GM23338 (cell line): ENCODE data around the gene NT5C1A. TPM values are rescaled to one million over a fixed set of nuclear protein-coding genes. Genes with fewer than 3 reads are reported as not detected.

Experiments
- ATAC-seq: fragments of 200-7000 bp; cut with Tn5 transposase; 3 replicates; pipeline ENCODE4 v1.9.1; 2020
- DNase-seq: peaks from one replicate; pipeline ENCODE4 v3.0.0-alpha.2; 2015; ENCODE audit warnings: low spot score
- H2AFZ ChIP-seq: fragments of 200-600 bp; sonication (generic); 2 replicates; pipeline ENCODE4 v1.8.0; 2016; ENCODE audit warnings: antibody characterized with exemption, mild to moderate bottlenecking, moderate library complexity
- H3F3A ChIP-seq: fragments of 200-600 bp; sonication (generic); replicated peaks from 2 replicates; pipeline ENCODE4 v1.8.0; 2017; ENCODE audit warnings: antibody characterized with exemption, mixed run types, low read depth
- H3K27ac ChIP-seq: fragments of 200-600 bp; sonication (generic); 2 replicates; pipeline ENCODE4 v1.6.1; 2016; ENCODE audit warnings: low read depth
- H3K27me3 ChIP-seq: fragments of 200-600 bp; sonication (generic); 2 replicates; pipeline ENCODE4 v1.8.0; 2016; ENCODE audit warnings: mild to moderate bottlenecking, mixed run types, moderate library complexity; ENCODE audit not compliant: insufficient read depth
- H3K36me3 ChIP-seq: fragments of 200-600 bp; sonication (generic); 2 replicates; pipeline ENCODE4 v1.8.0; 2016; ENCODE audit warnings: mild to moderate bottlenecking; ENCODE audit not compliant: insufficient read depth
- H3K4me1 ChIP-seq: fragments of 200-600 bp; sonication (generic); 2 replicates; pipeline ENCODE4 v1.8.0; 2016; ENCODE audit warnings: mild to moderate bottlenecking, moderate library complexity; ENCODE audit not compliant: insufficient read depth
- H3K4me2 ChIP-seq: fragments of 200-600 bp; sonication (generic); 2 replicates; pipeline ENCODE4 v1.7.1; 2017; ENCODE audit warnings: mixed run types
- H3K4me3 ChIP-seq: fragments of 200-600 bp; sonication (generic); 2 replicates; pipeline ENCODE4 v1.6.1; 2016; ENCODE audit warnings: mixed run types
- H3K79me2 ChIP-seq: fragments of 200-600 bp; sonication (generic); replicated peaks from 2 replicates; pipeline ENCODE4 v1.8.0; 2017; ENCODE audit warnings: mild to moderate bottlenecking; ENCODE audit not compliant: insufficient read depth
- H3K9me2 ChIP-seq: fragments of 200-600 bp; sonication (generic); 2 replicates; pipeline ENCODE4 v1.8.0; 2017; ENCODE audit not compliant: insufficient read depth
- H4K20me1 ChIP-seq: fragments of 200-600 bp; sonication (generic); replicated peaks from 2 replicates; pipeline ENCODE4 v1.8.0; 2017; ENCODE audit warnings: mild to moderate bottlenecking; ENCODE audit not compliant: insufficient read depth
- H3K27ac Mint-ChIP-seq: 2 replicates; pipeline ENCODE4 v1.8.0; 2020; ENCODE audit warnings: inconsistent platforms, mild to moderate bottlenecking, moderate library complexity, mixed read lengths
- H3K27me3 Mint-ChIP-seq: 3 replicates; pipeline ENCODE4 v1.8.0; 2022; ENCODE audit warnings: low read depth, mild to moderate bottlenecking, moderate library complexity, mixed read lengths, inconsistent platforms; ENCODE audit not compliant: insufficient read depth, poor library complexity
- H3K36me3 Mint-ChIP-seq: 3 replicates; pipeline ENCODE4 v1.8.0; 2021; ENCODE audit warnings: low read depth, mild to moderate bottlenecking, inconsistent platforms, moderate library complexity, mixed read lengths
- H3K4me1 Mint-ChIP-seq: 3 replicates; pipeline ENCODE4 v1.8.0; 2020; ENCODE audit warnings: mild to moderate bottlenecking, inconsistent platforms, mixed read lengths
- H3K4me3 Mint-ChIP-seq: 3 replicates; pipeline ENCODE4 v1.8.0; 2021; ENCODE audit warnings: moderate library complexity, mild to moderate bottlenecking, inconsistent platforms, mixed read lengths
- H3K9me3 Mint-ChIP-seq: 3 replicates; pipeline ENCODE4 v1.8.0; 2020; ENCODE audit warnings: moderate library complexity, mild to moderate bottlenecking, inconsistent platforms, mixed read lengths
- CREB1 ChIP-seq: fragments of 250-450 bp; sonication (Bioruptor Pico); IDR thresholded peaks from 2 replicates; pipeline ENCODE4 v1.5.0; 2020; ENCODE audit warnings: low read depth, mild to moderate bottlenecking, moderate library complexity
- ETS1 ChIP-seq: IDR thresholded peaks from 2 replicates; pipeline ENCODE4 v1.6.1; 2016; ENCODE audit warnings: antibody characterized with exemption
- EZH2 ChIP-seq: fragments of 200-600 bp; sonication (generic); IDR thresholded peaks from one replicate; pipeline ENCODE4 v1.8.0; 2017; ENCODE audit warnings: antibody characterized with exemption, mild to moderate bottlenecking, low read depth; ENCODE audit not compliant: unreplicated experiment
- EZH2phosphoT487 ChIP-seq: fragments of 200-600 bp; sonication (generic); IDR thresholded peaks from one replicate; pipeline ENCODE4 v1.8.1; 2018; ENCODE audit warnings: antibody characterized with exemption; ENCODE audit not compliant: unreplicated experiment
- JUNB ChIP-seq: IDR thresholded peaks from one replicate; pipeline ENCODE4 v1.6.1; 2016; ENCODE audit warnings: antibody characterized with exemption; ENCODE audit not compliant: unreplicated experiment
- NANOG ChIP-seq: IDR thresholded peaks from 2 replicates; pipeline ENCODE4 v1.6.1; 2016; ENCODE audit warnings: antibody characterized with exemption, borderline replicate concordance
- POLR2AphosphoS5 ChIP-seq: IDR thresholded peaks from 2 replicates; pipeline ENCODE4 v1.6.1; 2016; ENCODE audit warnings: antibody characterized with exemption, low read depth
- REST ChIP-seq: IDR thresholded peaks from one replicate; pipeline ENCODE4 v1.6.1; 2018; ENCODE audit warnings: antibody characterized with exemption; ENCODE audit not compliant: unreplicated experiment
- STAT1 ChIP-seq: IDR thresholded peaks from one replicate; pipeline ENCODE4 v1.6.1; 2016; ENCODE audit warnings: antibody characterized with exemption; ENCODE audit not compliant: unreplicated experiment
- ZNF114 ChIP-seq: fragments of 250-450 bp; sonication (Bioruptor Pico); IDR thresholded peaks from 2 replicates; pipeline ENCODE4 v1.5.0; 2020; ENCODE audit warnings: mild to moderate bottlenecking, moderate library complexity
- ZNF331 ChIP-seq: fragments of 250-450 bp; sonication (Bioruptor Pico); IDR thresholded peaks from 2 replicates; pipeline ENCODE4 v1.5.0; 2020; ENCODE audit warnings: low read depth, mild to moderate bottlenecking, moderate library complexity
- ZNF462 ChIP-seq: fragments of 250-450 bp; sonication (Bioruptor Pico); IDR thresholded peaks from 2 replicates; pipeline ENCODE4 v1.5.0; 2020; ENCODE audit warnings: mild to moderate bottlenecking, moderate library complexity
- polyA plus RNA-seq: library from polyadenylated mRNA; unstranded; fragments of >200 nt; fragmentation: Nextera tagmentation; extraction: Ambion mirVana; gene quantifications from 2 replicates; pipeline ENCODE4 v1.2.1, GENCODE V29; 2016
- total RNA-seq: library from RNA; depleted of rRNA; stranded (reverse); fragments of >200 nt; shearing (Covaris generic); gene quantifications from 2 replicates; pipeline ENCODE4 v1.2.3, GENCODE V29; 2014
- TF ChIP-seq, protein P1 (sequence below), 2 experiments: fragments of 200-600 bp in 1 of 2; sonication (generic) in 1 of 2; conservative IDR thresholded peaks; 2 replicates each; pipeline versions ENCODE4 v1.5.1 to v1.6.1; 2016 to 2017; ENCODE audit warnings: antibody characterized with exemption in 2 of 2, low read depth in 2 of 2, mild to moderate bottlenecking in 2 of 2, moderate library complexity in 1 of 2

The NT5C1A gene
- total and polyA plus RNA-seq, 2 experiments from 2014 or later = not detected

GRCh38 chr1:39688706-39689105, 16.8 kb upstream of the NT5C1A start:
- no peaks in the 10 kb centered on the region for H3K9me2 ChIP-seq
- H3K36me3 ChIP-seq = no peaks in the 10 kb centered on the region
- no peaks in the 10 kb centered on the region for H3K79me2 ChIP-seq
- no peak overlapping the region for H3K27ac ChIP-seq
- ATAC-seq (no peak), DNase-seq (no peak)
- no peak overlapping the region for H2AFZ ChIP-seq
- no peak overlapping the region for H3K4me3 ChIP-seq
- Mint-ChIP-seq H3K9me3 (no peaks in the 10 kb centered on the region; the same call in 2 of the 3 replicates), H3K4me1 (peaks cover 5% of the 10 kb centered on the region; the same call in 2 of the 3 replicates), H3K27ac (no peak overlapping the region), H3K36me3 (no peaks in the 10 kb centered on the region), H3K4me3 (no peak overlapping the region), H3K27me3 (peaks cover 97% of the 10 kb centered on the region)
- H3K4me2 ChIP-seq = no peak overlapping the region
- 0 out of 2 replicates have a peak, but pooled peaks cover 13% of the 10 kb centered on the region for H4K20me1 ChIP-seq
- H3K27me3 ChIP-seq = peaks cover 99% of the 10 kb centered on the region
- H3F3A ChIP-seq = no peaks in the 10 kb centered on the region
- H3K4me1 ChIP-seq = no peaks in the 10 kb centered on the region; the same call in 1 of the 2 replicates
- TF ChIP-seq CREB1 (CRISPR knock-in tag) (no peak), EZH2 (no peak), EZH2phosphoT487 (no peak), JUNB (no peak), ZNF114 (CRISPR knock-in tag) (no peak), ETS1 (no peak), NANOG (no peak), REST (no peak), ZNF462 (CRISPR knock-in tag) (no peak), ZNF331 (CRISPR knock-in tag) (no peak), STAT1 (no peak), POLR2AphosphoS5 (no peak)
- TF ChIP-seq, protein P1, sequence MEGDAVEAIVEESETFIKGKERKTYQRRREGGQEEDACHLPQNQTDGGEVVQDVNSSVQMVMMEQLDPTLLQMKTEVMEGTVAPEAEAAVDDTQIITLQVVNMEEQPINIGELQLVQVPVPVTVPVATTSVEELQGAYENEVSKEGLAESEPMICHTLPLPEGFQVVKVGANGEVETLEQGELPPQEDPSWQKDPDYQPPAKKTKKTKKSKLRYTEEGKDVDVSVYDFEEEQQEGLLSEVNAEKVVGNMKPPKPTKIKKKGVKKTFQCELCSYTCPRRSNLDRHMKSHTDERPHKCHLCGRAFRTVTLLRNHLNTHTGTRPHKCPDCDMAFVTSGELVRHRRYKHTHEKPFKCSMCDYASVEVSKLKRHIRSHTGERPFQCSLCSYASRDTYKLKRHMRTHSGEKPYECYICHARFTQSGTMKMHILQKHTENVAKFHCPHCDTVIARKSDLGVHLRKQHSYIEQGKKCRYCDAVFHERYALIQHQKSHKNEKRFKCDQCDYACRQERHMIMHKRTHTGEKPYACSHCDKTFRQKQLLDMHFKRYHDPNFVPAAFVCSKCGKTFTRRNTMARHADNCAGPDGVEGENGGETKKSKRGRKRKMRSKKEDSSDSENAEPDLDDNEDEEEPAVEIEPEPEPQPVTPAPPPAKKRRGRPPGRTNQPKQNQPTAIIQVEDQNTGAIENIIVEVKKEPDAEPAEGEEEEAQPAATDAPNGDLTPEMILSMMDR (conservative IDR thresholded peaks at IDR 0.05; ENCODE audit: low read depth in 2 of 2) = no peak
